Fibroblast of lung (primary cell): ENCODE data around the gene NTSR2. TPM values are rescaled to one million over a fixed set of nuclear protein-coding genes. Genes with fewer than 3 reads are reported as not detected.

Experiments used
- DNase-seq, 2 donors: peaks; one replicate each; pipeline versions ENCODE4 v3.0.0 to v3.0.0-alpha.2; 2010; ENCODE audit warnings: low read depth in 2 of 2
- H2AFZ ChIP-seq: 2 replicates; pipeline ENCODE4 v1.5.1; 2012; ENCODE audit warnings: low read length, control low read depth, inconsistent platforms
- H3K27ac ChIP-seq: 2 replicates; pipeline ENCODE4 v1.5.1; 2011; ENCODE audit warnings: low read length, control low read depth; ENCODE audit not compliant: insufficient read depth
- H3K27me3 ChIP-seq: 2 replicates; pipeline ENCODE4 v1.5.1; 2011; ENCODE audit warnings: mild to moderate bottlenecking, low read length; ENCODE audit not compliant: control insufficient read depth, insufficient read depth
- H3K36me3 ChIP-seq: 2 replicates; pipeline ENCODE4 v1.5.1; 2011; ENCODE audit warnings: low read length; ENCODE audit not compliant: control insufficient read depth, insufficient read depth
- H3K4me1 ChIP-seq: 2 replicates; pipeline ENCODE4 v1.5.1; 2011; ENCODE audit warnings: low read length; ENCODE audit not compliant: control insufficient read depth, insufficient read depth; ENCODE audit errors: extremely low read depth
- H3K4me2 ChIP-seq: 2 replicates; pipeline ENCODE4 v1.5.1; 2011; ENCODE audit warnings: low read length, control low read depth; ENCODE audit not compliant: insufficient read depth; ENCODE audit errors: extremely low read depth
- H3K4me3 ChIP-seq, 4 experiments: fragments of 200-600 bp in 1 of 4; sonication (generic) in 1 of 4; replicated peaks in 1 of 4; 2 replicates each; pipeline ENCODE4 v1.5.1; 2011 to 2016; ENCODE audit warnings: low read length in 4 of 4, low read depth in 3 of 4, mild to moderate bottlenecking in 3 of 4, control low read depth in 2 of 4, inconsistent platforms in 1 of 4, mixed read lengths in 1 of 4; ENCODE audit not compliant: insufficient read depth in 1 of 4; ENCODE audit errors: control extremely low read depth in 1 of 4
- H3K79me2 ChIP-seq: 2 replicates; pipeline ENCODE4 v1.5.1; 2012; ENCODE audit warnings: mild to moderate bottlenecking, low read length, inconsistent platforms; ENCODE audit not compliant: control insufficient read depth, insufficient read depth
- H3K9ac ChIP-seq: 2 replicates; pipeline ENCODE4 v1.5.1; 2011; ENCODE audit warnings: mild to moderate bottlenecking, low read length, control low read depth; ENCODE audit not compliant: insufficient read depth
- H3K9me3 ChIP-seq: 2 replicates; pipeline ENCODE4 v1.5.1; 2012; ENCODE audit warnings: low read depth, low read length; ENCODE audit not compliant: control insufficient read depth, insufficient read depth
- H4K20me1 ChIP-seq: 2 replicates; pipeline ENCODE4 v1.5.1; 2011; ENCODE audit warnings: low read length; ENCODE audit not compliant: control insufficient read depth, insufficient read depth; ENCODE audit errors: extremely low read depth
- CTCF ChIP-seq, 2 donors: IDR thresholded peaks in 1 of 2; conservative IDR thresholded peaks in 1 of 2; 1 replicate in 1 of 2; 2 replicates in 1 of 2; pipeline ENCODE4 v1.5.1; 2011 to 2012; ENCODE audit warnings: low read length in 2 of 2, control low read depth in 1 of 2, inconsistent platforms in 1 of 2, low read depth in 1 of 2, mild to moderate bottlenecking in 1 of 2
- EZH2 ChIP-seq: IDR thresholded peaks from 2 replicates; pipeline ENCODE4 v1.5.1; 2012; ENCODE audit warnings: low read length, control low read depth, mild to moderate bottlenecking; ENCODE audit errors: missing control alignments
- polyA plus RNA-seq, 2 donors: library from polyadenylated mRNA; depleted of rRNA in 1 of 2; stranded (reverse) in 1 of 2; unstranded in 1 of 2; fragments of >200 nt; gene quantifications; 2 replicates each; pipeline ENCODE4 v1.2.1, GENCODE V29; 2011 to 2012; ENCODE audit warnings: missing spikeins in 1 of 2
- total RNA-seq: library from RNA; depleted of rRNA; stranded (reverse); fragments of >200 nt; gene quantifications from 2 replicates; pipeline ENCODE4 v1.2.1, GENCODE V29; 2014

NTSR2 gene
- total and polyA plus RNA-seq, 2 donors (not counting 1 experiment from before 2014, with no cell fraction given), result not detected

- Histone ChIP-seq H2AFZ (no peak overlapping the region), H4K20me1 (no peaks in the 10 kb centered on the region), H3K4me3 (no peak overlapping the region), H3K79me2 (no peaks in the 10 kb centered on the region), H3K27me3 (no peaks in the 10 kb centered on the region), H3K4me2 (no peak overlapping the region), H3K9me3 (no peaks in the 10 kb centered on the region), H3K4me1 (peaks cover 5% of the 10 kb centered on the region), H3K27ac (no peak overlapping the region), H3K36me3 (no peaks in the 10 kb centered on the region), H3K9ac (no peak overlapping the region)
- TF ChIP-seq CTCF (conservative IDR thresholded peaks at IDR 0.05 in 1 of 2, IDR thresholded peaks at IDR 0.05 in 1 of 2; ENCODE audit: low read depth in 1 of 2, low read length in 2 of 2) (no peak), EZH2 (no peak)
- DNase-seq, result no peak
These were observed 41.8 kb upstream of the NTSR2 start for GRCh38 chr2:11711751-11712150.

GRCh38 chr2:11711354-11711716 lies 41.3 kb upstream of the NTSR2 start:
- Histone ChIP-seq H4K20me1 (no peaks in the 10 kb centered on the region), H3K27ac (no peak overlapping the region), H3K9ac (no peak overlapping the region)

GRCh38 chr2:11710632-11711353 lies 40.8 kb upstream of the NTSR2 start:
- no peak overlapping the region for H3K4me2 ChIP-seq
- DNase-seq, result peak; percentile 51 to 65
- no peak overlapping the region for H2AFZ ChIP-seq
- H4K20me1 ChIP-seq, result no peaks in the 10 kb centered on the region
- peaks cover 5% of the 10 kb centered on the region for H3K4me1 ChIP-seq
- no peak overlapping the region for H3K27ac ChIP-seq
- no peak overlapping the region for H3K4me3 ChIP-seq
- H3K9me3 ChIP-seq, result no peaks in the 10 kb centered on the region
- no peak for TF ChIP-seq EZH2
- H3K27me3 ChIP-seq, result no peaks in the 10 kb centered on the region
- no peaks in the 10 kb centered on the region for H3K79me2 ChIP-seq
- H3K9ac ChIP-seq, result no peak overlapping the region
- no peaks in the 10 kb centered on the region for H3K36me3 ChIP-seq

More at GRCh38 chr2:11711354-11711716, 41.3 kb upstream of the NTSR2 start:
- no peak for DNase-seq
- Histone ChIP-seq H3K27me3 (no peaks in the 10 kb centered on the region), H3K36me3 (no peaks in the 10 kb centered on the region), H3K4me1 (peaks cover 5% of the 10 kb centered on the region), H3K4me3 (no peak overlapping the region), H3K9me3 (no peaks in the 10 kb centered on the region), H3K4me2 (no peak overlapping the region), H2AFZ (no peak overlapping the region), H3K79me2 (no peaks in the 10 kb centered on the region)
- no peak for TF ChIP-seq EZH2
- no peak for TF ChIP-seq CTCF (conservative IDR thresholded peaks at IDR 0.05 in 1 of 2, IDR thresholded peaks at IDR 0.05 in 1 of 2; ENCODE audit: low read depth in 1 of 2, low read length in 2 of 2)
